Adipocyte (in vitro differentiated cells): ENCODE data around the gene SNX7.

Experiments
- DNase-seq: peaks from one replicate; pipeline ENCODE4 v3.0.0-alpha.2; 2015; ENCODE audit warnings: low read depth
- H3K27me3 ChIP-seq: replicated peaks from 2 replicates; pipeline ENCODE4 v1.7.0; 2013; ENCODE audit warnings: mild to moderate bottlenecking, low read length, moderate library complexity; ENCODE audit not compliant: control insufficient read depth, insufficient read depth
- H3K36me3 ChIP-seq: 2 replicates; pipeline ENCODE4 v1.7.0; 2013; ENCODE audit warnings: low read length, mild to moderate bottlenecking, moderate library complexity; ENCODE audit not compliant: control insufficient read depth, insufficient read depth, severe bottlenecking
- H3K4me1 ChIP-seq: 2 replicates; pipeline ENCODE4 v1.7.0; 2013; ENCODE audit warnings: mild to moderate bottlenecking, low read length, moderate library complexity; ENCODE audit not compliant: control insufficient read depth, insufficient read depth
- H3K4me3 ChIP-seq: 2 replicates; pipeline ENCODE4 v1.7.0; 2013; ENCODE audit warnings: mild to moderate bottlenecking, low read length, moderate library complexity
- H3K9ac ChIP-seq: 2 replicates; pipeline ENCODE4 v1.7.0; 2013; ENCODE audit warnings: mild to moderate bottlenecking, low read length, moderate library complexity
- H3K9me3 ChIP-seq: 2 replicates; pipeline ENCODE4 v1.7.0; 2013; ENCODE audit warnings: mild to moderate bottlenecking, low read length, moderate library complexity; ENCODE audit not compliant: control insufficient read depth

The SNX7 gene

GRCh38 chr1:98661544-98662355 is at the start of gene SNX7:
SNX7 (plus strand) TSS chr1:98661721; CDS start chr1:98661732, 11 bp downstream.
- DNase-seq: peak; percentile 95
- H3K36me3 ChIP-seq: no peaks in the 10 kb centered on the region
- peak within 1 kb of the TSS; percentile 95 for H3K4me3 ChIP-seq

GRCh38 chr1:98637316-98637715 is 24.2 kb upstream of the SNX7 start:
- no peaks in the 10 kb centered on the region for H3K4me1 ChIP-seq
- DNase-seq: no peak
- no peaks in the 10 kb centered on the region for H3K27me3 ChIP-seq
- no peak overlapping the region for H3K9ac ChIP-seq
- H3K9me3 ChIP-seq: peaks cover 16% of the 10 kb centered on the region
- H3K36me3 ChIP-seq: no peaks in the 10 kb centered on the region
- H3K4me3 ChIP-seq: no peak overlapping the region

More at GRCh38 chr1:98661544-98662355, at the start of gene SNX7:
- Histone ChIP-seq H3K4me1 (peaks cover 15% of the 10 kb centered on the region), H3K9ac (peak within 1 kb of the TSS; percentile 91), H3K27me3 (no peaks in the 10 kb centered on the region), H3K9me3 (no peaks in the 10 kb centered on the region)

GRCh38 chr1:98638185-98638584 is 23.3 kb upstream of the SNX7 start:
- no peaks in the 10 kb centered on the region for H3K27me3 ChIP-seq
- peaks cover 20% of the 10 kb centered on the region for H3K9me3 ChIP-seq
- no peak overlapping the region for H3K4me3 ChIP-seq
- H3K9ac ChIP-seq: no peak overlapping the region
- H3K36me3 ChIP-seq: no peaks in the 10 kb centered on the region
- no peak for DNase-seq
- no peaks in the 10 kb centered on the region for H3K4me1 ChIP-seq

GRCh38 chr1:98644510-98644909 is 17.0 kb upstream of the SNX7 start:
- peaks cover 23% of the 10 kb centered on the region for H3K9me3 ChIP-seq

GRCh38 chr1:98651116-98651632 is 10.3 kb upstream of the SNX7 start:
- Histone ChIP-seq H3K9ac (no peak overlapping the region), H3K4me1 (no peaks in the 10 kb centered on the region), H3K27me3 (no peaks in the 10 kb centered on the region), H3K9me3 (peaks cover 5% of the 10 kb centered on the region), H3K36me3 (no peaks in the 10 kb centered on the region), H3K4me3 (no peak overlapping the region)
- DNase-seq: no peak

More at GRCh38 chr1:98644510-98644909, 17.0 kb upstream of the SNX7 start:
- H3K27me3 ChIP-seq: no peaks in the 10 kb centered on the region
- H3K4me1 ChIP-seq: no peaks in the 10 kb centered on the region
- H3K9ac ChIP-seq: no peak overlapping the region
- H3K4me3 ChIP-seq: no peak overlapping the region
- H3K36me3 ChIP-seq: no peaks in the 10 kb centered on the region
- DNase-seq: no peak

- Histone ChIP-seq H3K9ac (no peak overlapping the region), H3K4me3 (no peak overlapping the region), H3K4me1 (no peaks in the 10 kb centered on the region), H3K9me3 (no peaks in the 10 kb centered on the region), H3K27me3 (no peaks in the 10 kb centered on the region), H3K36me3 (no peaks in the 10 kb centered on the region)
- DNase-seq: no peak
Observed at GRCh38 chr1:98653123-98653522, 8.4 kb upstream of the SNX7 start.

- H3K4me3 ChIP-seq: no peak overlapping the region
- DNase-seq: no peak
- no peaks in the 10 kb centered on the region for H3K27me3 ChIP-seq
- H3K9me3 ChIP-seq: no peaks in the 10 kb centered on the region
- peaks cover 15% of the 10 kb centered on the region for H3K4me1 ChIP-seq
- no peak overlapping the region for H3K9ac ChIP-seq
- no peaks in the 10 kb centered on the region for H3K36me3 ChIP-seq
Observed at GRCh38 chr1:98659879-98660278, 1.6 kb upstream of the SNX7 start.

- peaks cover 15% of the 10 kb centered on the region for H3K4me1 ChIP-seq
- peak; percentile 43 for DNase-seq
- peak overlapping the region; percentile 91 for H3K9ac ChIP-seq
- H3K4me3 ChIP-seq: peak overlapping the region; percentile 95
- H3K36me3 ChIP-seq: no peaks in the 10 kb centered on the region
- no peaks in the 10 kb centered on the region for H3K27me3 ChIP-seq
- H3K9me3 ChIP-seq: no peaks in the 10 kb centered on the region
Observed at GRCh38 chr1:98660940-98661543, 479 bp upstream of the SNX7 start.

GRCh38 chr1:98662356-98662670 is 792 bp downstream of the SNX7 start:
- DNase-seq: no peak
- H3K36me3 ChIP-seq: no peaks in the 10 kb centered on the region
- H3K4me3 ChIP-seq: peak overlapping the region; percentile 95
- H3K9me3 ChIP-seq: no peaks in the 10 kb centered on the region
- H3K4me1 ChIP-seq: peaks cover 15% of the 10 kb centered on the region
- H3K27me3 ChIP-seq: no peaks in the 10 kb centered on the region
- peak overlapping the region; percentile 91 for H3K9ac ChIP-seq

- Histone ChIP-seq H3K9me3 (no peaks in the 10 kb centered on the region), H3K27me3 (no peaks in the 10 kb centered on the region), H3K36me3 (no peaks in the 10 kb centered on the region), H3K4me3 (peak overlapping the region; percentile 61), H3K4me1 (peaks cover 33% of the 10 kb centered on the region), H3K9ac (peak overlapping the region; percentile 40)
- DNase-seq: peak; percentile 34
Observed at GRCh38 chr1:98668733-98669132, 7.2 kb downstream of the SNX7 start.

GRCh38 chr1:98669355-98670296 is 8.1 kb downstream of the SNX7 start:
- Histone ChIP-seq H3K9me3 (no peaks in the 10 kb centered on the region), H3K36me3 (no peaks in the 10 kb centered on the region), H3K9ac (peak overlapping the region; percentile 15), H3K4me3 (peak overlapping the region; percentile 61), H3K4me1 (peaks cover 40% of the 10 kb centered on the region), H3K27me3 (no peaks in the 10 kb centered on the region)
- peak; percentile 49 for DNase-seq
